ENCODE results near the gene PTDSS2.
"Not testable (repeated sequence)": the region's sequence is repeated elsewhere in the genome, so short reads cannot be mapped to it uniquely, and the experiment has no call there.

PTDSS2 gene

GRCh38 chr11:449889-450808 is at the start of gene PTDSS2:
Gene PTDSS2, plus strand, starts transcription at chr11:450279. Its CDS starts 177 bp downstream, at chr11:450456.
- Histone ChIP-seq H3K36me3 (ENCODE audit: control insufficient read depth, insufficient read depth, low read length) (peaks cover 22% of the 10 kb centered on the region), H3K4me3 (ENCODE audit: low read depth, low read length) (peak within 1 kb of the TSS; percentile 93), H3K9me3 (ENCODE audit: control insufficient read depth, insufficient read depth, low read length) (no peaks in the 10 kb centered on the region), H3K9ac (ENCODE audit: low read depth, low read length) (peak within 1 kb of the TSS; percentile 67), H3K4me1 (ENCODE audit: control insufficient read depth, insufficient read depth, low read length) (peaks cover 14% of the 10 kb centered on the region; the same call in 1 of the 2 replicates), H3K27me3 (ENCODE audit: control insufficient read depth, insufficient read depth, low read length) (no peaks in the 10 kb centered on the region), H3K27ac (ENCODE audit: low read depth, low read length) (peak within 1 kb of the TSS; percentile 86)

DNA sequence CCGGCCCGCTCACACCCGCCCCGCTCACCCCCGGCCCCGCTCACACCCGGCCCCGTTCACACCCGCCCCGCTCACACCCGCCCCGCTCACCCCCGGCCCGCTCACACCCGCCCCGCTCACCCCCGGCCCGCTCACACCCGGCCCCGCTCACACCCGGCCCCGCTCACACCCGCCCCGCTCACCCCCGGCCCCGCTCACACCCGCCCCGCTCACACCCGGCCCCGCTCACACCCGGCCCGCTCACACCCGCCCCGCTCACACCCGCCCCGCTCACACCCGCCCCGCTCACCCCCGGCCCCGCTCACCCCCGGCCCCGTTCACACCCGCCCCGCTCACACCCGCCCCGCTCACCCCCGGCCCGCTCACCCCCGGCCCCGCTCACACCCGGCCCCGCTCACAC is 48.9 kb upstream of the PTDSS2 start:
- H3K27ac ChIP-seq (ENCODE audit: low read depth, low read length); H3K4me3 ChIP-seq (ENCODE audit: low read depth, low read length); H3K4me1 ChIP-seq (ENCODE audit: control insufficient read depth, insufficient read depth, low read length); H3K9me3 ChIP-seq (ENCODE audit: control insufficient read depth, insufficient read depth, low read length); H3K9ac ChIP-seq (ENCODE audit: low read depth, low read length); H3K27me3 ChIP-seq (ENCODE audit: control insufficient read depth, insufficient read depth, low read length): not testable (repeated sequence)
- H3K36me3 ChIP-seq (ENCODE audit: control insufficient read depth, insufficient read depth, low read length), result peaks cover 23% of the 10 kb centered on the region

DNA sequence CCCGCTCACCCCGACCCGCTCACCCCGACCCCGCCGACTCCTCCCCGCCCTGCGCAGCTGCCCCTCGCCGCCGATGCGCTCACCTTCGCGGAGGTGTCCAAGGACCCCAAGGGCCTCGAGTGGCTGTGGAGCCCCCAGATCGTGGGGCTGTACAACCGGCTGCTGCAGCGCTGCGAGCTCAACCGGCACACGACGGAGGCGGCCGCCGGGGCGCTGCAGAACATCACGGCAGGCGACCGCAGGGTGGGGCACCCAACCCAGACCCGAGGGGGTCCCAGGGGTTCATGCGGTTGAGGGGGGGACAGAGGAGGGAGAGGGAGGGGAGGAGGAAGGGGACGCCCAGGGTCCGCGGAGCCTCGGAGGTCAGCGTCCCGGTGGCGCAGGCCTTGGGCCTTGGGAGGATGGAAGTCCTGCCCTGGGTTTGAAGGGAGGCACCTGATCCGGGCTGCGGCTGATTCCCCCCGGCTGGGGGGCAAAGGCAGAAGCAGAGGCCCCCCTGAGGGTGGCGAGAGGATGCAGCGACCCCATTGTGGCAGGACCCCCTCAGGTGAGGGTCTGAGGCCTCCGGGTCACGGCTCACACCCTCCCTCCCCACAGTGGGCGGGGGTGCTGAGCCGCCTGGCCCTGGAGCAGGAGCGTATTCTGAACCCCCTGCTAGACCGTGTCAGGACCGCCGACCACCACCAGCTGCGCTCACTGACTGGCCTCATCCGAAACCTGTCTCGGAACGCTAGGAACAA is 46.9 kb upstream of the PTDSS2 start:
- peaks cover 14% of the 10 kb centered on the region for H3K36me3 ChIP-seq (ENCODE audit: control insufficient read depth, insufficient read depth, low read length)
- no peaks in the 10 kb centered on the region for H3K9me3 ChIP-seq (ENCODE audit: control insufficient read depth, insufficient read depth, low read length)
- no peak overlapping the region for H3K9ac ChIP-seq (ENCODE audit: low read depth, low read length)
- H3K4me3 ChIP-seq (ENCODE audit: low read depth, low read length), result no peak overlapping the region
- H3K27me3 ChIP-seq (ENCODE audit: control insufficient read depth, insufficient read depth, low read length), result no peaks in the 10 kb centered on the region
- H3K4me1 ChIP-seq (ENCODE audit: control insufficient read depth, insufficient read depth, low read length), result no peaks in the 10 kb centered on the region
- H3K27ac ChIP-seq (ENCODE audit: low read depth, low read length), result no peak overlapping the region

DNA sequence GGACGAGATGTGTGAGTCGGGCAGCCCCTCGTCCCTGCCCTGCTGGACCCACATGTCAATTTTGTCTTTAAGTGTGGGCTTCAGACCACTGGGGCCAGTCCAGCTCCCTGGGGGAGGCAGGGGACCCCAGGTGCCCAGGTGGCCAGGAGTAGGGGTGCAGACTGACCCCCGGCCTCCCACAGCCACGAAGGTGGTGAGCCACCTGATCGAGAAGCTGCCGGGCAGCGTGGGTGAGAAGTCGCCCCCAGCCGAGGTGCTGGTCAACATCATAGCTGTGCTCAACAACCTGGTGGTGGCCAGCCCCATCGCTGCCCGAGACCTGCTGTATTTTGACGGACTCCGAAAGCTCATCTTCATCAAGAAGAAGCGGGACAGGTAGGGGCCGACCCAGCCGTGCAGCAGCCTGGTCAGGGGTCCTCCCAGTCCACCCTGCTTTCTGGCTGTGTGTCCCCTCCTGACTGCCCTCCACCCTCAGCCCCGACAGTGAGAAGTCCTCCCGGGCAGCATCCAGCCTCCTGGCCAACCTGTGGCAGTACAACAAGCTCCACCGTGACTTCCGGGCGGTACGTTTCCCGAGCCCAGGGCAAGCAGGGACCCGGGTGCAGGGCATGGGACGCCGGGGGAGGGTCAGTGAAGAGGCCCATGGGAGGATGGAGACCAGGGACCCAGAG is 46.2 kb upstream of the PTDSS2 start:
- Histone ChIP-seq H3K9me3 (ENCODE audit: control insufficient read depth, insufficient read depth, low read length) (no peaks in the 10 kb centered on the region), H3K27ac (ENCODE audit: low read depth, low read length) (no peak overlapping the region), H3K4me3 (ENCODE audit: low read depth, low read length) (no peak overlapping the region), H3K9ac (ENCODE audit: low read depth, low read length) (no peak overlapping the region), H3K27me3 (ENCODE audit: control insufficient read depth, insufficient read depth, low read length) (no peaks in the 10 kb centered on the region), H3K4me1 (ENCODE audit: control insufficient read depth, insufficient read depth, low read length) (no peaks in the 10 kb centered on the region), H3K36me3 (ENCODE audit: control insufficient read depth, insufficient read depth, low read length) (peaks cover 14% of the 10 kb centered on the region)

DNA sequence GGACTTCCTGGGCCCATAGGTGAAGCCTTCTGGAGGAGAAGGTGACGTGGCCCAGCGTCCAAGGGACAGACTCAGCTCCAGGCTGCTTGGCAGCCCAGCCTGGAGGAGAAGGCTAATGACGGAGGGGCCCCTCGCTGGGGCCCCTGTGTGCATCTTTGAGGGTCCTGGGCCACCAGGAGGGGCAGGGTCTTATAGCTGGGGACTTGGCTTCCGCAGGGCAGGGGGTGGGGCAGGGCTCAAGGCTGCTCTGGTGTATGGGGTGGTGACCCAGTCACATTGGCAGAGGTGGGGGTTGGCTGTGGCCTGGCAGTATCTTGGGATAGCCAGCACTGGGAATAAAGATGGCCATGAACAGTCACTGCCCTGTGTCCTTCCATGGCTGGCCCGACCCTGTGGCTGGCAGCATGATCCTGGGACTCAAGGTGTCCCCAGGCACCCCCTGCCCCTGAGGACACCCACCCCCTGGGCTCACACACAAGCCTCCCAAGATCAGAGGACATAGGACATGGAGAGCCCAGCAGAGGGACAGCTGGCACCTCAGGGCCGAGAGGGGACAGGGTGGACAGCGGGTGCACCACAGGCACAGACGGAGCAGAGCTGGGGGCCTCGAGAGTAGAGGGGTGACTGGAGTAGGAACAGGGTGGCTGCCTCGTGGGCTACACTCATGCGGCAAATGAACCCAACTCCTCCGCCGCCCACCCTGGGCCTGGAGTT is 45.4 kb upstream of the PTDSS2 start:
- Histone ChIP-seq H3K9ac (ENCODE audit: low read depth, low read length) (no peak overlapping the region), H3K4me1 (ENCODE audit: control insufficient read depth, insufficient read depth, low read length) (no peaks in the 10 kb centered on the region), H3K4me3 (ENCODE audit: low read depth, low read length) (no peak overlapping the region), H3K9me3 (ENCODE audit: control insufficient read depth, insufficient read depth, low read length) (no peaks in the 10 kb centered on the region), H3K27me3 (ENCODE audit: control insufficient read depth, insufficient read depth, low read length) (no peaks in the 10 kb centered on the region), H3K36me3 (ENCODE audit: control insufficient read depth, insufficient read depth, low read length) (peaks cover 14% of the 10 kb centered on the region), H3K27ac (ENCODE audit: low read depth, low read length) (no peak overlapping the region)

DNA sequence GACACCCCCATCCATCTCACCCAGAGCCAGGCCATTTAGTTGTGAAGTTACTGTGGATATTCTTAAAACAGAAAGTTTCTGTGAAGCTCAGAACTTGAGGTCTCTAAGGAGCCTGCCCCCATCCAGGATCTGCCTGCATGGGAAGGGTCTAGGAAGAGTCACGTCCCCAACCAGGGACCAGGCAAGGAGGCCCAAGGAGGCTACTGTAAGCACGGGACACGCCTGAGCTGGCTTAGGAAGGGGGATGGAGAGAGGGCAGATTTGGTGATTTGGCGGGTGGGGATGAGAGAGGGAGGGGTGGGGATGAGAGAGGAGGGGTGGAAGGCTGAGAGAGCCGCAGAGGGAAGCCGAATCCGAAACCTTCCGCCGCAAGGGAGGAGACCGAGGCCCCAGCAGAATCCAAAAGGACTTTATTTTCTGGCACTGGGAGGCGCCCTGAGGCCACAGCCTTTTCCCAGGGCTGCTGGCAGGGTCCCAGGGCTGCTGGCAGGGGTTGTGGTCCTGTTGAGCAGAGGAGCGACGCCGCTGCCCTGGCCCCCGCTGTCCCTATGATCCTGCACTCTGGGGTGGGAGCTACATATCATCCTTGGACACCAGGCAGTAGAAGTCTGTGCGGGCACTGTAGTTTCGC is 44.6 kb upstream of the PTDSS2 start:
- Histone ChIP-seq H3K36me3 (ENCODE audit: control insufficient read depth, insufficient read depth, low read length) (peaks cover 10% of the 10 kb centered on the region), H3K9ac (ENCODE audit: low read depth, low read length) (no peak overlapping the region), H3K27me3 (ENCODE audit: control insufficient read depth, insufficient read depth, low read length) (no peaks in the 10 kb centered on the region), H3K9me3 (ENCODE audit: control insufficient read depth, insufficient read depth, low read length) (no peaks in the 10 kb centered on the region), H3K27ac (ENCODE audit: low read depth, low read length) (no peak overlapping the region), H3K4me1 (ENCODE audit: control insufficient read depth, insufficient read depth, low read length) (no peaks in the 10 kb centered on the region), H3K4me3 (ENCODE audit: low read depth, low read length) (no peak overlapping the region)

DNA sequence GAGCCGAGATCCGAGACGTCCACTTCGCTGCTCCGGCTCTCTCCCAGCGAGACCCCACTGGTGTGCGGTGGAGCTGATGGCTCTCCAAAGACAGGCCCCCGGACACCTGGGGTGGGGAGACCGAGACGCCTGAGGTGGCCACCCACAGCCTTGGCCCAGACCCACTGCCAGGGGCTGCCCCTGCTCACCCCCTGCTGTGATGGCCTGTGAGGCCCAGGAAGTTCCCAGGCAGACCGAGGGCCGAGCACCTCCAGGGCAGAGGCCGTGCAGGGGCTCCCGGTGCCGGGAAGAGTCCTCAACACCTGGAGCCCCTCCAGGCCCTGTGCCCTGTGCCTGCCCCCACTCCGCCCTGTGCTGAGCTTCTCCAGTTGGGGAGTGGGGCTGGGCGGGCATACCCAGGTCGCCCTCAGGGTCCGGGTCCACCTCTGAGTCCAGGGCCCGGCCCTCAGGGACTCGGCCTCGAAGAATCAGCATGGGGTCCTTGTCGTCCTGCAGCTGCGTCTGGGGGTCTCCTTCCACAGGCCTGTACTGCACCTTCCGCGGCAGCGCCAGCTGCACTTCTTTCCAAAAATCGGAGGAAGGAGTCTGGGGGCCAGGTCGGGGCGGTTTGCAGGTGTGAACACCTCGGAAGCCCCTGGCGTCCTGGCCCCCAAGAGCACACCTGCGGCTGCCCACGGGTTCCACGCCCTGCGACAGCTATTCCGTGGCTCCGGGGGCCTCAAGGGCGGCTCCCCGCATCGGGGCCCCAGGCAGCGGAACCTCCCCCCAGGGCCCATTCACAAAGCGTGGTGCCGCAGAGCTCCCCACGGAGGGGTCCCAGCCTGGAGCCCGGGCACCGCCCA is 43.9 kb upstream of the PTDSS2 start:
- Histone ChIP-seq H3K9ac (ENCODE audit: low read depth, low read length) (no peak overlapping the region), H3K4me1 (ENCODE audit: control insufficient read depth, insufficient read depth, low read length) (no peaks in the 10 kb centered on the region), H3K4me3 (ENCODE audit: low read depth, low read length) (peak overlapping the region; percentile 58), H3K9me3 (ENCODE audit: control insufficient read depth, insufficient read depth, low read length) (no peaks in the 10 kb centered on the region), H3K36me3 (ENCODE audit: control insufficient read depth, insufficient read depth, low read length) (peaks cover 10% of the 10 kb centered on the region), H3K27ac (ENCODE audit: low read depth, low read length) (no peak overlapping the region), H3K27me3 (ENCODE audit: control insufficient read depth, insufficient read depth, low read length) (no peaks in the 10 kb centered on the region)

DNA sequence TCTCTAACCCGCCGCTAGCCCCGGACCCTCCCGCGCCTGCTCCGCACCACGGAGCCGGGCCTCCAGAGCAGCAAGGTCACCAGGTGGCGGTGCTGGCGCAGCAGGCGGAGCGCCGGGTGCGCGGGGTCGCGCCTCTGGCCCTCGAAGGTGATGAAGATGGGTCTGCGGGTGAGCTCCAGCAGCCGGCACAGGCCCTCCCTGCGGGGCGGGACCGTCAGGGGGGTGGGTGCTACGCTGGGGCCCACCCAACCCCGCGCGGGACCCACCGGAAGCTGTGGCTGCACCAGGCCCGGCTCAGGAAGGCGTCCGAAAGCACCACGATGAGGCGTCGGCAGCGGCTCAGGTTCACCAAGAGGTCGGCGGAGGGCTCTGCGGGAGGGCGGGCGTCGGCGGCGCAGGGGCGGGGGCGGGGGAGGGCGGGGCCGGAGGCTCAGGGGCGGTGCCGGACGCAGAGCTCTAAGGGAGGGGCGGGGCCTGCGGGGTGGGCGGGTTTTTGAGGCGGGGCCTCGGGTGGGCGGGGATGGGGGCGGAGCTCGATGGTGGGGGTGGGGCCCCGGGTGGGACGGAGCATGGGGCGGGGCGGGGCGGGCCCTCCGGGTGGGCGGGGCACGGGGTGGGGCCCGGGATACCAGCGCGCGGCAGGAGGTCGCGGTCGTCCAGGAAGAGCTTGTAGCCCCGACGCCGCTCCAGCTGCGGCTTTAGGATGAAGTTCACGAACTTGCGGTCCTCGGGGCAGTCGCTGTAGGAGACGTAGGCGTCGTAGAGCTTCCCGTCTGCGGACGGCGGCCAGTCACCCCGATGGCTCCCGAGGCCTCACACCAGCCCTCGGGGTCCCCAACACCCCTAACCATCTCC is 43.1 kb upstream of the PTDSS2 start:
- H3K27me3 ChIP-seq (ENCODE audit: control insufficient read depth, insufficient read depth, low read length), result no peaks in the 10 kb centered on the region
- no peaks in the 10 kb centered on the region for H3K4me1 ChIP-seq (ENCODE audit: control insufficient read depth, insufficient read depth, low read length)
- H3K36me3 ChIP-seq (ENCODE audit: control insufficient read depth, insufficient read depth, low read length), result peaks cover 10% of the 10 kb centered on the region
- peak overlapping the region; percentile 55 for H3K27ac ChIP-seq (ENCODE audit: low read depth, low read length)
- H3K9me3 ChIP-seq (ENCODE audit: control insufficient read depth, insufficient read depth, low read length), result no peaks in the 10 kb centered on the region
- peak overlapping the region; percentile 58 for H3K4me3 ChIP-seq (ENCODE audit: low read depth, low read length)
- H3K9ac ChIP-seq (ENCODE audit: low read depth, low read length), result no peak overlapping the region

GRCh38 chr11:407651-408123 is 42.4 kb upstream of the PTDSS2 start:
- H3K4me3 ChIP-seq (ENCODE audit: low read depth, low read length), result peak overlapping the region; percentile 30; the same call in 1 of the 2 replicates
- H3K36me3 ChIP-seq (ENCODE audit: control insufficient read depth, insufficient read depth, low read length), result peaks cover 10% of the 10 kb centered on the region
- H3K27ac ChIP-seq (ENCODE audit: low read depth, low read length), result no peak overlapping the region
- H3K27me3 ChIP-seq (ENCODE audit: control insufficient read depth, insufficient read depth, low read length), result no peaks in the 10 kb centered on the region
- H3K9ac ChIP-seq (ENCODE audit: low read depth, low read length), result no peak overlapping the region
- H3K9me3 ChIP-seq (ENCODE audit: control insufficient read depth, insufficient read depth, low read length), result no peaks in the 10 kb centered on the region
- H3K4me1 ChIP-seq (ENCODE audit: control insufficient read depth, insufficient read depth, low read length), result no peaks in the 10 kb centered on the region
